AG09309 (cell line): Measurements from ENCODE around the gene DENND1A.

Experiments used
- DNase-seq: peaks from one replicate; pipeline ENCODE4 v3.0.0-alpha.2; 2010; ENCODE audit warnings: low read depth
- H3K4me3 ChIP-seq: 2 replicates; pipeline ENCODE4 v1.5.1; 2011; ENCODE audit warnings: mild to moderate bottlenecking, low read depth, low read length, moderate library complexity; ENCODE audit not compliant: control insufficient read depth
- CTCF ChIP-seq: IDR thresholded peaks from 2 replicates; pipeline ENCODE4 v1.5.1; 2011; ENCODE audit warnings: mild to moderate bottlenecking, low read depth, low read length, inconsistent platforms; ENCODE audit not compliant: insufficient read depth, control insufficient read depth; ENCODE audit errors: missing control alignments

The DENND1A gene

GRCh38 chr9:123527981-123528380 is 401.9 kb downstream of the DENND1A start:
- H3K4me3 ChIP-seq = no peak overlapping the region
- no peak for DNase-seq
- no peak for TF ChIP-seq CTCF

- TF ChIP-seq CTCF = no peak
- DNase-seq = no peak
- no peak overlapping the region for H3K4me3 ChIP-seq
These were observed 404.0 kb downstream of the DENND1A start for GRCh38 chr9:123525957-123526356.

GRCh38 chr9:123525424-123525823 is 404.5 kb downstream of the DENND1A start:
- H3K4me3 ChIP-seq = no peak overlapping the region
- no peak for DNase-seq
- no peak for TF ChIP-seq CTCF

- H3K4me3 ChIP-seq = no peak overlapping the region
- DNase-seq = no peak
- TF ChIP-seq CTCF = no peak
These were observed 405.1 kb downstream of the DENND1A start for GRCh38 chr9:123524866-123525265.

- no peak for TF ChIP-seq CTCF
- no peak overlapping the region for H3K4me3 ChIP-seq
These were observed 406.1 kb downstream of the DENND1A start for GRCh38 chr9:123523845-123524244.

GRCh38 chr9:123523001-123523400 is 406.9 kb downstream of the DENND1A start:
- no peak for DNase-seq
- no peak for TF ChIP-seq CTCF
- no peak overlapping the region for H3K4me3 ChIP-seq

More at GRCh38 chr9:123523845-123524244, 406.1 kb downstream of the DENND1A start:
- DNase-seq = no peak

- no peak for TF ChIP-seq CTCF
- no peak overlapping the region for H3K4me3 ChIP-seq
- no peak for DNase-seq
These were observed 407.7 kb downstream of the DENND1A start for GRCh38 chr9:123522251-123522650.
